DOHH2 (cell line): ENCODE measurements around the gene LMO2.

Experiments
- CTCF ChIP-seq: fragments of 200-600 bp; sonication (generic); IDR thresholded peaks from one replicate; pipeline ENCODE4 v1.5.1; 2014; ENCODE audit warnings: antibody characterized with exemption, mild to moderate bottlenecking, low read depth, low read length; ENCODE audit not compliant: poor library complexity, severe bottlenecking
- EZH2phosphoT487 ChIP-seq: fragments of 200-600 bp; sonication (generic); IDR thresholded peaks from 2 replicates; pipeline ENCODE4 v1.6.1; 2017; ENCODE audit warnings: borderline replicate concordance, mild to moderate bottlenecking, antibody characterized with exemption, low read length, moderate library complexity, mixed read lengths

- no peak for TF ChIP-seq CTCF
- TF ChIP-seq EZH2phosphoT487: no peak
Observed at GRCh38 chr11:33867996-33868646, 23.8 kb downstream of the LMO2 start.
